T-helper 1 cell (primary cell): ENCODE measurements around the gene RPL36.

ENCODE experiments used
- DNase-seq, 5 donors: peaks; one replicate each; pipeline ENCODE4 v3.0.0-alpha.2; 2012 to 2020
- total RNA-seq, 4 donors: gene quantifications; one replicate each; lab custom pipeline; 2026; lab: John Stamatoyannopoulos, UW

RPL36 gene
- total RNA-seq: 386 to 672 (median 491) reads per million in 4 donors

- DNase-seq: peak; percentile 95 to 98 (median 98)
Observed at GRCh38 chr19:5690125-5690954, at the start of gene RPL36. RPL36 (plus strand) TSS chr19:5690295; CDS start chr19:5690508, 213 bp downstream.

- no peak for DNase-seq
Observed at GRCh38 chr19:5641171-5641570, 48.9 kb upstream of the RPL36 start.

- no peak for DNase-seq
Observed at GRCh38 chr19:5642204-5642603, 47.9 kb upstream of the RPL36 start.

- no peak for DNase-seq
Observed at GRCh38 chr19:5643060-5643459, 47.0 kb upstream of the RPL36 start.

- no peak for DNase-seq
Observed at GRCh38 chr19:5644037-5644436, 46.1 kb upstream of the RPL36 start.

GRCh38 chr19:5645409-5645808, 44.7 kb upstream of the RPL36 start:
- DNase-seq: no peak

- no peak for DNase-seq
Observed at GRCh38 chr19:5646703-5647102, 43.4 kb upstream of the RPL36 start.

GRCh38 chr19:5648464-5648863, 41.6 kb upstream of the RPL36 start:
- DNase-seq: no peak

- DNase-seq: no peak
Observed at GRCh38 chr19:5651361-5651760, 38.7 kb upstream of the RPL36 start.

GRCh38 chr19:5652261-5652660, 37.8 kb upstream of the RPL36 start:
- DNase-seq: no peak

- no peak for DNase-seq
Observed at GRCh38 chr19:5654931-5655330, 35.2 kb upstream of the RPL36 start.

GRCh38 chr19:5655412-5655811, 34.7 kb upstream of the RPL36 start:
- no peak for DNase-seq

- DNase-seq: no peak
Observed at GRCh38 chr19:5661483-5661882, 28.6 kb upstream of the RPL36 start.

- no peak for DNase-seq
Observed at GRCh38 chr19:5663904-5664303, 26.2 kb upstream of the RPL36 start.

- no peak for DNase-seq
Observed at GRCh38 chr19:5664515-5664914, 25.6 kb upstream of the RPL36 start.

- no peak for DNase-seq
Observed at GRCh38 chr19:5665781-5666513, 24.1 kb upstream of the RPL36 start.

GRCh38 chr19:5666921-5667610, 23.0 kb upstream of the RPL36 start:
- DNase-seq: no peak

GRCh38 chr19:5667751-5668271, 22.3 kb upstream of the RPL36 start:
- DNase-seq: no peak

- no peak for DNase-seq
Observed at GRCh38 chr19:5669212-5669611, 20.9 kb upstream of the RPL36 start.

GRCh38 chr19:5671600-5671999, 18.5 kb upstream of the RPL36 start:
- DNase-seq: no peak

- no peak for DNase-seq
Observed at GRCh38 chr19:5672708-5673459, 17.2 kb upstream of the RPL36 start.

- no peak for DNase-seq
Observed at GRCh38 chr19:5673752-5674151, 16.3 kb upstream of the RPL36 start.
